Stromal cell of bone marrow (primary cell): ENCODE measurements around the gene ARPC5L.
"Not testable (repeated sequence)": the region's sequence is repeated elsewhere in the genome, so short reads cannot be mapped to it uniquely, and the experiment has no call there.

Experiments
- DNase-seq: peaks from one replicate; pipeline ENCODE4 v3.0.0-alpha.2; 2012; ENCODE audit warnings: low read depth

Gene ARPC5L

GRCh38 chr9:124861342-124862229 lies at the start of gene ARPC5L, which contains the start of gene RPL35:
ARPC5L (plus strand) TSS chr9:124862130; CDS start chr9:124869291, 7,161 bp downstream.
RPL35 (minus strand) TSS chr9:124861957; CDS start chr9:124861912, 45 bp downstream.
- DNase-seq, result peak; percentile 90

- peak; percentile 96 for DNase-seq
These were observed 49.5 kb upstream of the ARPC5L start for GRCh38 chr9:124812441-124812876.

GRCh38 chr9:124813041-124813440 lies 48.9 kb upstream of the ARPC5L start:
- DNase-seq, result no peak

- no peak for DNase-seq
These were observed 48.3 kb upstream of the ARPC5L start for GRCh38 chr9:124813501-124814163.

GRCh38 chr9:124814164-124814535 lies 47.8 kb upstream of the ARPC5L start:
- DNase-seq, result no peak

- no peak for DNase-seq
These were observed 46.3 kb upstream of the ARPC5L start for GRCh38 chr9:124815601-124816000.

GRCh38 chr9:124818431-124819281 lies 43.3 kb upstream of the ARPC5L start:
- DNase-seq, result no peak

GRCh38 chr9:124820698-124821623 lies 41.0 kb upstream of the ARPC5L start:
- DNase-seq, result no peak

GRCh38 chr9:124828489-124829333 lies 33.2 kb upstream of the ARPC5L start:
- no peak for DNase-seq

- DNase-seq, result no peak
These were observed 32.6 kb upstream of the ARPC5L start for GRCh38 chr9:124829334-124829669.

GRCh38 chr9:124830593-124830992 lies 31.3 kb upstream of the ARPC5L start:
- DNase-seq, result no peak

GRCh38 chr9:124831642-124832364 lies 30.1 kb upstream of the ARPC5L start:
- DNase-seq, result no peak

- DNase-seq, result peak; percentile 51
These were observed 27.3 kb upstream of the ARPC5L start for GRCh38 chr9:124834591-124834990.

GRCh38 chr9:124835026-124835557 lies 26.8 kb upstream of the ARPC5L start:
- no peak for DNase-seq

- DNase-seq, result not testable (repeated sequence)
These were observed 23.8 kb upstream of the ARPC5L start for GRCh38 chr9:124838132-124838531.

GRCh38 chr9:124838567-124839275 lies 23.2 kb upstream of the ARPC5L start:
- DNase-seq, result not testable (repeated sequence)

- DNase-seq, result no peak
These were observed 22.2 kb upstream of the ARPC5L start for GRCh38 chr9:124839612-124840299.

GRCh38 chr9:124840300-124840833 lies 21.6 kb upstream of the ARPC5L start:
- no peak for DNase-seq
